SK-N-MC (cell line): ENCODE results near the gene HLF.

Experiments
- DNase-seq: peaks from one replicate; pipeline ENCODE4 v3.0.0-alpha.2; 2011; ENCODE audit warnings: low read depth, low spot score
- H3K27ac ChIP-seq: fragments of 200-600 bp; sonication (generic); 2 replicates; pipeline ENCODE4 v1.5.1; 2016; ENCODE audit warnings: mixed run types
- H3K36me3 ChIP-seq: fragments of 200-600 bp; sonication (generic); 2 replicates; pipeline ENCODE4 v1.6.1; 2017; ENCODE audit warnings: antibody characterized with exemption, low read length, mixed read lengths; ENCODE audit not compliant: insufficient read depth
- H3K4me3 ChIP-seq: fragments of 200-600 bp; sonication (generic); 2 replicates; pipeline ENCODE4 v1.5.1; 2016
- H3K9ac ChIP-seq: fragments of 200-600 bp; sonication (generic); 2 replicates; pipeline ENCODE4 v1.8.0; 2017; ENCODE audit warnings: mixed run types, mixed read lengths; ENCODE audit not compliant: insufficient read length
- H3K9me3 ChIP-seq: fragments of 200-600 bp; sonication (generic); 2 replicates; pipeline ENCODE4 v1.6.1; 2017; ENCODE audit warnings: low read depth, mild to moderate bottlenecking, antibody characterized with exemption, low read length, moderate library complexity, mixed read lengths
- EZH2 ChIP-seq: fragments of 200-600 bp; sonication (generic); IDR thresholded peaks from one replicate; pipeline ENCODE4 v1.6.1; 2017; ENCODE audit warnings: antibody characterized with exemption
- FOXP2 ChIP-seq: optimal IDR thresholded peaks from 2 replicates; pipeline ENCODE3; 2011; ENCODE audit warnings: mild to moderate bottlenecking, moderate library complexity; ENCODE audit not compliant: insufficient read depth; ENCODE audit errors: extremely low read length, control extremely low read depth
- POLR2AphosphoS5 ChIP-seq: IDR thresholded peaks from 2 replicates; pipeline ENCODE4 v1.6.1; 2012; ENCODE audit warnings: mild to moderate bottlenecking, low read depth, low read length, borderline replicate concordance

Gene HLF

DNA sequence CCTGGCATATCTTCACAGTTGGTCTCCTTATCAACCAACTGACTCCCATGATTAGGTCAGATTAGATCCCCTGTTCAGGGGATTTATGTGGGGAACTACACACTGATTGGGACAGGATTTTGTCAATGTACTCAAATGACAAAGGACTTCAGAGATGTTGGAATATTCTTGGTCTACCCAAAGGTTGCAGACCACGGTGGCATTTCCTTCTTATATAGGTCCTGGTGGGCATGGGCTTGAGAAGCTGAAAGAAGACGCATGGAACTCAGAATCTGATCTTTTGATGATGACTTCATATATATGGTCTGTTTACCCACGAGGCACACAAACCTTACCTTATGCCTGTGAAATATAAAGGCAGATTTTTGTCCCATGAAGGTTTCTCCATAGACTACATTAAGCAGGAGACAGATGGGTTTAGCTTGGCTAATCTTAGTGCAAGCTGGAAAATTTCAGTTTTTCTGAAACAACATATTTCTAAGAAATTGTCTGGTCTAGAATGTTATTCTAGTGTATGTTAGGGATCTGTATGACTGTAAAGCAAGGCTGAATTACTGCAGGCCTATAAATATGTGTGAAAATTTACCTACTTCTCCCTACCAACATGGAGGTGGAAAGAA, 33.5 kb downstream of the HLF start:
- Histone ChIP-seq H3K9me3 (no peaks in the 10 kb centered on the region), H3K36me3 (no peaks in the 10 kb centered on the region), H3K27ac (no peak overlapping the region), H3K9ac (no peak overlapping the region), H3K4me3 (no peak overlapping the region)
- no peak for DNase-seq
- TF ChIP-seq EZH2: no peak
- TF ChIP-seq POLR2AphosphoS5: no peak
- TF ChIP-seq FOXP2: no peak

DNA sequence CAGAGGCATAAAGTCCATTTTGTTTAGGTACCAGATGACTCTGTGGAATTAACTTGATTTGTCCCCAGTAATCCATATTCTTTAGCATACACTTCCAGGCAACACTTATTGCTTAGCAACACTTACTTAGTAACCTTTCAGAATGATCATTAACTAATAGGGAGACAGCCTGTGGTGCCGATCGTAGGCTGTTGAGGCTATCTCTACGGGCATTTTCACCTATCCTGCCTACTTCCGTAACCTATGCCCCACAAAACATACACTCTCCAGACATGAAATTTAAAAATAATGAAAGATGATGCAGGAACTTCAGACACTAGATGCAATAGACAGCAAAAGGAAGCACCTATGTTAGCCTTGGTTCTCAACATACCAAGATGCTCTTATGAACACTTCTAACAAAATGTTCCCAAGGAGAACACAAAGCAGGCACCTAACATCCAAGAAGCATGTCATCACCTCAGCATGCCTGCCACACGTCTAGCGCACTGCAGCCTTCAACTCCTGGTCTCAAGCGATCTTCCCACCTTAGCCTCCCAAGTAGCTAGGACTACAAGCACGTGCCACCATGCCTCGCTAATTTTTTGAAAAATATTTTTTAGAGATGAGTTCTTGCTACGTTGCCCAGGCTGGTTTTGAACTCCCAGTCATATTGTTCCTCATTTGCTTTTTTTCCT, 34.5 kb downstream of the HLF start:
- no peak for DNase-seq
- no peaks in the 10 kb centered on the region for H3K36me3 ChIP-seq

DNA sequence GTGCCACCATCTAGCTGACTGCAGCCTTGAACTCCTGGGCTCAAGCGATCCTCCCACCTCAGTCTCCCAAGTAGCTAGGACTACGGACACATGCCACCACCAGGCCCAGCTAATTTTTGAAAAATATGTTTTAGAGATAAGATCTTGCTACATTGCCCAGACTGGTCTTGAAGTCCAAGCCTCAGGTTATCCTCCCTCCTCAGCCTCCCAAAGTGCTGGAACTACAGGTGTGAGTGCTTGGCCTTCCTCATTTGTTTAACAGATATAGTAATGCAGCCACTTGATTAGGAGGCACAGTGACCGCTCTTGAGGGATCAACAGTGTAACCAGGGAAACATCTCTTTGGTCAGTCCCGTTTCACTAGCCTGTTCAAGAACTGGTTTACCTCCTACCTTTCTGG, 35.1 kb downstream of the HLF start:
- Histone ChIP-seq H3K36me3 (no peaks in the 10 kb centered on the region), H3K4me3 (no peak overlapping the region), H3K27ac (no peak overlapping the region), H3K9ac (no peak overlapping the region), H3K9me3 (no peaks in the 10 kb centered on the region)
- TF ChIP-seq FOXP2: no peak
- no peak for TF ChIP-seq EZH2
- TF ChIP-seq POLR2AphosphoS5: no peak
- DNase-seq: no peak

More for the DNA sequence above, 34.5 kb downstream of the HLF start:
- no peak for TF ChIP-seq FOXP2
- no peak for TF ChIP-seq POLR2AphosphoS5
- TF ChIP-seq EZH2: no peak
- Histone ChIP-seq H3K9me3 (no peaks in the 10 kb centered on the region), H3K4me3 (no peak overlapping the region), H3K9ac (no peak overlapping the region), H3K27ac (no peak overlapping the region)

DNA sequence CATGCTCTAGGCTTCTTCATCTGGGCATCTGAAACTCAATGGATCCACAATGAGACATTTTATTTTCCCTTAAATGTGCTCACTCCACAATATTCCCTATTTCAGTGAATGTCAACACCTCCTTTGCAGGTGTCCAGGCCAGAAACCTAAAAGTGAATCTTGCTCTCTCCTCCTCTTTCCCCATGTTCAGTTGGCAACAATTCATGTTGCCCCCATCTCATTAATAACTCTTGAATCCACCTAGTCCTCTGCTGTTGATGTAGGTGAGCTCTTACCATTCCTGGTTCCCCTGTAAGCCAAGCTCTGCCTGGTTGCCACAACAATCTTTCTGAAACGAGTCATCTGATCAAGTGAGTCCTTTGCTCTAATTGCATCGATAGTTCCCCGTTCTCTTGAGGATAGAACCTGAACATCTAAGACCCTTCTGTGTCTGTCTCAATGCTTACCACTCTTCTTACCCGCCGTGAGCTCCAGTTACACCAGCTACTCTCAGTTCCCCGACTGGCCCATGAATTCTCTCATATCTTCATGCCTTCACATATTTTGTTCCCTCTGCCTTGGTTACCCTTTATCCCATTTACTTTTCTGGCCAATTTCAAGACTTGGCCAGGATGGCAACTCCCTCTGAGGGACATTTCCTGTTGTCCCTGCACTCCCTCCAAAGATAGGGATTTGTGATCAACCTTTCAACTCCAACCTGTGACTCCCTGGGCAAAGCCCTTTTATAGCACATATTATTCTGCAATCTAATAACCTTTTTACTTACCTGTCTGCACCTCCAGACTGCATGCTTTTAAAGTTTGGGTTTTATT, 35.9 kb downstream of the HLF start:
- Histone ChIP-seq H3K36me3 (no peaks in the 10 kb centered on the region), H3K27ac (no peak overlapping the region), H3K9ac (no peak overlapping the region), H3K9me3 (no peaks in the 10 kb centered on the region), H3K4me3 (no peak overlapping the region)
- DNase-seq: no peak
- TF ChIP-seq FOXP2 (no peak), POLR2AphosphoS5 (no peak), EZH2 (no peak)

DNA sequence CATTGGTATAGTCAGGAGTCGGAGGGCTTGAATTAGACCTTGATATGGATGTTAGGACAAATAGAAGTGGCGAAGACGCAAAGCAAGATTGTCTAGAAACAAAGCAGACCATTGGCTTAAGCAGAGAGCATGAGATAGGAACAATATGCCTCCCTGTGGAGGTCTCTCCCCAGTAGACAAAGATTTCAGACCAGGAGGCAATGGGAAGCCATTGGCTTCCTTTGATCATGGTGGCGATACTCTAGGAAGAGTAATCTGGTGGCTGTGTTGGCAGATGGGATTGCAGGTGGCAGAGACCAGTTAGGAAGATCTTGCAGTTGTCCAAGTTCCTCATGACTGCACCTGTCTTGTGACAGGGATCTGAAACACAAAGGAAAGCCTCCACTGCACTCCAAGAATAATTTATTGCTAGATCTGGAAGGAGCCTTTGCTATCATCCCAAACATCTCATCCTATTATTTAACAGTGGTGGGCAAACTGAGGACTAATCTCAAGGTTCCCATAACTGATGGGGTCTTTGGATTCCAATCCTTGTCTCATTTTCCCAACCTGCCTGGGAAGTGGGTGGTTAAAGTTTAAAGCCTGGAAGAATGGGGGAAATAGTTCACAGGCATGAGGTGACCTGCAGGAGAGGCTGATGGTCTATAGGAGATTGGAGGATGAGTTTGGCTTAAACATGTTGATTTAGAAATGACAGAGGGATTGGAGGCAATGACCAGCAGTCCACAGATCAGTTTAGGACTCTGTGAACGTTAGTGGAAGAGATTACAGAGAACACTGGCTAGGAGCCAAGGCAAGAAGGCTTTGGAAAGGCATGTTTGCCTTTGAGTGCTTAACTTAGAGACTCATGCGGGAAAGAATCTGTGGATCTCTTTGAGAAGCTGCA, 37.0 kb downstream of the HLF start:
- Histone ChIP-seq H3K9ac (no peak overlapping the region), H3K9me3 (no peaks in the 10 kb centered on the region), H3K36me3 (no peaks in the 10 kb centered on the region), H3K27ac (no peak overlapping the region), H3K4me3 (no peak overlapping the region)
- TF ChIP-seq EZH2 (no peak), FOXP2 (no peak), POLR2AphosphoS5 (no peak)
- DNase-seq: no peak

DNA sequence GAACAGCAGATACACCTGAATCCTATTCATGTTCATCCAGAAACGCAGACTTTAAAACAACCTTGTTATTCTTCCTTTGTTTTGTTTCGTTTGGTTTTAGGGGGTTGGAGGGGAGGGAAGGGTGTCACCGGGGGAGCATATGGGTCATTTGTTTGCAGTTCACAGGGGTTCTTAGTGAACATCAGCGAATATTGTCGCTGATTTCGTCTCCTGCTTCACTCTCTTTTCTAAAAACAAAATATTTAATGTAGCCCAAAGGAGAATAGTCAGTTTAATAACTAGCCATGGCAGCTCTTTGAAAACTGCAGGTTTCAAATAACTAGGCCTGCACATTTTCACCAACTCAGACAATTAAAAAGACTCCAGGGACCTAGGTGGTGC, 37.6 kb downstream of the HLF start:
- DNase-seq: no peak
- H3K9ac ChIP-seq: no peak overlapping the region
- no peak overlapping the region for H3K4me3 ChIP-seq
- H3K27ac ChIP-seq: no peak overlapping the region
- H3K9me3 ChIP-seq: no peaks in the 10 kb centered on the region
- no peaks in the 10 kb centered on the region for H3K36me3 ChIP-seq
- no peak for TF ChIP-seq POLR2AphosphoS5
- TF ChIP-seq EZH2: no peak
- TF ChIP-seq FOXP2: no peak

DNA sequence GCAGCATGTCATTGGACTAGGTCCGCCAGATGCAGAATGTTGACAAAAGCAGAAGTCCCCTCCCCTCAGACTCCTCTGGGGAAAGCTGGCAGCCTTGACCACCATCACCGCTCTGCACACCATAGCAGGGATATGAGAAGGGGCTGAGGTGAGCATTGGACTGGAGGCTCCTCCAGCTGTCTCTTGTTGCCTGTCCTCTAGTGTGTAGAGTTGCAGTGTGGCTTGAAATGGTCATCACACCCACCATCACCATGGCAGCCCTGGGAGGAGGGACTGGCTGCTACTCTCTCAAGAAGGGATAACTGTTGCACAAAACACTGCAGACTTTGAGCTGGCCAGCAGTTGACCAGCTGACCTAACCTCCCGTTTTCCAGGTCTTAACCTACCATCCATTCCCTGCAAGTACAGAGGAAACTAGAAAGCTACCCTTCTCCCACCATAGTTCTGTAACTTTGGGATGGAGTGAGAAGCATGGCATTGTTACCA, 38.3 kb downstream of the HLF start:
- Histone ChIP-seq H3K36me3 (no peaks in the 10 kb centered on the region), H3K4me3 (no peak overlapping the region), H3K9me3 (no peaks in the 10 kb centered on the region), H3K9ac (no peak overlapping the region), H3K27ac (no peak overlapping the region)
- no peak for TF ChIP-seq FOXP2
- TF ChIP-seq EZH2: no peak
- no peak for TF ChIP-seq POLR2AphosphoS5
- DNase-seq: no peak

DNA sequence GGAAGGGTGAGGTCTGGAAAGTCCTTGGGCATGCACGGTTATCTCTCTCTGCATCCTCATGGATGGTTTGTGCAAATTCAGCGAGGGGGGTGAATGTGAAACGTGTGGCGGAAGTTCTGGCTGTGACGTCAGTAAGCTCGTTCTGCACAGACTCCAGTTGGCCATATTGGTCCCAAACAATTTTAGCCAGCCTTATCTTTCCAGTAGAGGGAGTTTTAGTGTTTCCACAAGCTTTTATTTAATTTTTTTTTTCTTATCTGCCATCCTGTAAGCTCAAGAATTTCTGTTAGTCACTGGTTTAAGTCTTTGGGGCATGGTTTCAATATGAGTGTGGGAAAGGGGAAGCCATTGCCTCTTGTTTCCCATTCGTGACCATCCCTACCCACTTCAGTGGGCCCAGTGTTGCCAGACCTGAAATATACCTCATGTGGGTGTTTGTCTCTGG, 39.0 kb downstream of the HLF start:
- no peaks in the 10 kb centered on the region for H3K36me3 ChIP-seq
- TF ChIP-seq EZH2 (no peak), FOXP2 (no peak)
- H3K9me3 ChIP-seq: no peaks in the 10 kb centered on the region
- H3K27ac ChIP-seq: no peak overlapping the region
- H3K9ac ChIP-seq: no peak overlapping the region
- no peak for DNase-seq
- H3K4me3 ChIP-seq: no peak overlapping the region
